GM12878 (cell line): ENCODE data around the gene CRBN. TPM values are rescaled to one million over a fixed set of nuclear protein-coding genes. Genes with fewer than 3 reads are reported as not detected.

ENCODE experiments used
- BACH1 ChIP-seq: fragments of 450-650 bp; IDR thresholded peaks from 2 replicates; pipeline ENCODE4 v1.6.1; 2017; ENCODE audit warnings: mild to moderate bottlenecking, borderline replicate concordance
- CREB1 ChIP-seq: IDR thresholded peaks from 2 replicates; pipeline ENCODE4 v1.6.1; 2012; ENCODE audit warnings: low read depth, mild to moderate bottlenecking, inconsistent platforms
- CTCF ChIP-seq, 3 experiments: IDR thresholded peaks in 2 of 3; conservative IDR thresholded peaks in 1 of 3; 2 replicates each; pipeline ENCODE4 v1.5.1; 2011; ENCODE audit warnings: low read depth in 3 of 3, low read length in 3 of 3, mild to moderate bottlenecking in 3 of 3, control low read depth in 2 of 3, moderate library complexity in 2 of 3, inconsistent platforms in 1 of 3, mixed read lengths in 1 of 3; ENCODE audit not compliant: control insufficient read depth in 2 of 3, insufficient read depth in 1 of 3; ENCODE audit errors: extremely low read depth in 1 of 3
- FOS ChIP-seq: IDR thresholded peaks from 3 replicates; pipeline ENCODE4 v1.6.1; 2011; ENCODE audit warnings: borderline replicate concordance; ENCODE audit not compliant: insufficient read length; ENCODE audit errors: extremely low read depth
- GABPA ChIP-seq: IDR thresholded peaks from 2 replicates; pipeline ENCODE4 v1.6.1; 2014; ENCODE audit warnings: antibody characterized with exemption, low read depth, mild to moderate bottlenecking, inconsistent platforms
- MAX ChIP-seq: IDR thresholded peaks from 2 replicates; pipeline ENCODE4 v1.6.1; 2012; ENCODE audit warnings: low read depth, low read length, improper control_type of control experiment
- POLR2AphosphoS5 ChIP-seq: IDR thresholded peaks from 2 replicates; pipeline ENCODE4 v1.6.1; 2011; ENCODE audit warnings: mild to moderate bottlenecking, low read length, inconsistent platforms
- SMC3 ChIP-seq: IDR thresholded peaks from 2 replicates; pipeline ENCODE4 v1.6.1; 2011; ENCODE audit warnings: low read length, improper control_type of control experiment, borderline replicate concordance
- SPI1 ChIP-seq: IDR thresholded peaks from 2 replicates; pipeline ENCODE4 v1.6.1; 2011; ENCODE audit warnings: low read depth, mild to moderate bottlenecking, low read length, moderate library complexity, borderline replicate concordance; ENCODE audit not compliant: insufficient read depth
- SUZ12 ChIP-seq: fragments of 200-600 bp; sonication (generic); IDR thresholded peaks from one replicate; pipeline ENCODE4 v1.6.1; 2018; ENCODE audit warnings: antibody characterized with exemption, mild to moderate bottlenecking; ENCODE audit not compliant: unreplicated experiment
- YY1 ChIP-seq: IDR thresholded peaks from 2 replicates; pipeline ENCODE4 v1.6.1; 2011; ENCODE audit warnings: low read depth, mild to moderate bottlenecking, low read length
- ZBTB40 ChIP-seq: fragments of 450-650 bp; IDR thresholded peaks from 2 replicates; pipeline ENCODE4 v1.6.1; 2016; ENCODE audit warnings: mild to moderate bottlenecking, moderate library complexity, borderline replicate concordance
- ZNF24 ChIP-seq: fragments of 450-650 bp; IDR thresholded peaks from 2 replicates; pipeline ENCODE4 v1.6.1; 2017; ENCODE audit warnings: antibody characterized with exemption, mild to moderate bottlenecking
- ZNF274 ChIP-seq: IDR thresholded peaks from one replicate; pipeline ENCODE4 v1.8.0; 2011; ENCODE audit not compliant: insufficient read length, insufficient read depth
- ZNF384 ChIP-seq: IDR thresholded peaks from 2 replicates; pipeline ENCODE4 v1.6.1; 2012; ENCODE audit warnings: low read depth, mild to moderate bottlenecking, low read length, improper control_type of control experiment, borderline replicate concordance
- ZNF622 ChIP-seq: fragments of 450-650 bp; IDR thresholded peaks from 2 replicates; pipeline ENCODE4 v1.6.1; 2017; ENCODE audit warnings: mild to moderate bottlenecking, inconsistent platforms
- polyA plus RNA-seq, 11 experiments: library from polyadenylated mRNA; depleted of rRNA in 4 of 11; unstranded in 6 of 11; stranded (reverse) in 5 of 11; fragments of >200 nt; fragmentation: Nextera tagmentation in 4 of 11; fragmentation: Illumina TruSeq in 1 of 11; extraction: Ambion mirVana in 4 of 11; extraction: Trizol in 1 of 11; gene quantifications; 1 replicate in 1 of 11; 2 replicates in 10 of 11; pipeline versions ENCODE4 v1.2.1 to v1.2.3, GENCODE V29; 2011 to 2016; ENCODE audit warnings: inconsistent platforms in 2 of 11, missing spikeins in 2 of 11, low read depth in 1 of 11
- total RNA-seq, 4 experiments: library from RNA; depleted of rRNA in 3 of 4; stranded (reverse); fragments of >200 nt in 3 of 4; fragmentation: Illumina TruSeq in 1 of 4; extraction: Trizol in 1 of 4; gene quantifications; 2 replicates each; pipeline versions ENCODE4 v1.2.1 to v1.2.3, GENCODE V29; 2013 to 2021
- TF ChIP-seq, protein P1 (sequence below): IDR thresholded peaks from 2 replicates; pipeline ENCODE4 v1.6.1; 2011; ENCODE audit warnings: low read depth, low read length, improper control_type of control experiment, borderline replicate concordance
- TF ChIP-seq, protein P2 (sequence below): fragments of 450-650 bp; IDR thresholded peaks from 2 replicates; pipeline ENCODE4 v1.6.1; 2018; ENCODE audit warnings: borderline replicate concordance, mild to moderate bottlenecking; ENCODE audit not compliant: partially characterized antibody

The CRBN gene
- total and polyA plus RNA-seq, 10 of the 15 experiments (the other 5 are each of a cell fraction or from before 2014, with no cell fraction given) = 21.7 to 115 (median 35.8) TPM

- no peak for TF ChIP-seq CTCF (IDR thresholded peaks at IDR 0.05 in 2 of 3, conservative IDR thresholded peaks at IDR 0.05 in 1 of 3; ENCODE audit: control insufficient read depth in 2 of 3, extremely low read depth in 1 of 3, insufficient read depth in 1 of 3, low read depth in 3 of 3, low read length in 3 of 3)
- no peak for TF ChIP-seq SUZ12
- TF ChIP-seq, protein P1, sequence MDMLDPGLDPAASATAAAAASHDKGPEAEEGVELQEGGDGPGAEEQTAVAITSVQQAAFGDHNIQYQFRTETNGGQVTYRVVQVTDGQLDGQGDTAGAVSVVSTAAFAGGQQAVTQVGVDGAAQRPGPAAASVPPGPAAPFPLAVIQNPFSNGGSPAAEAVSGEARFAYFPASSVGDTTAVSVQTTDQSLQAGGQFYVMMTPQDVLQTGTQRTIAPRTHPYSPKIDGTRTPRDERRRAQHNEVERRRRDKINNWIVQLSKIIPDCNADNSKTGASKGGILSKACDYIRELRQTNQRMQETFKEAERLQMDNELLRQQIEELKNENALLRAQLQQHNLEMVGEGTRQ = peak; percentile 5; the same call in 1 of the 2 replicates
- TF ChIP-seq CREB1 = peak; percentile 94
- peak; percentile 73 for TF ChIP-seq BACH1
- no peak for TF ChIP-seq FOS
- TF ChIP-seq ZNF622 = no peak
- peak; percentile 65; the same call in 1 of the 2 replicates for TF ChIP-seq SPI1
- TF ChIP-seq YY1 = peak; percentile 73
- TF ChIP-seq SMC3 = no peak; the same call in 1 of the 2 replicates
- TF ChIP-seq, protein P2, sequence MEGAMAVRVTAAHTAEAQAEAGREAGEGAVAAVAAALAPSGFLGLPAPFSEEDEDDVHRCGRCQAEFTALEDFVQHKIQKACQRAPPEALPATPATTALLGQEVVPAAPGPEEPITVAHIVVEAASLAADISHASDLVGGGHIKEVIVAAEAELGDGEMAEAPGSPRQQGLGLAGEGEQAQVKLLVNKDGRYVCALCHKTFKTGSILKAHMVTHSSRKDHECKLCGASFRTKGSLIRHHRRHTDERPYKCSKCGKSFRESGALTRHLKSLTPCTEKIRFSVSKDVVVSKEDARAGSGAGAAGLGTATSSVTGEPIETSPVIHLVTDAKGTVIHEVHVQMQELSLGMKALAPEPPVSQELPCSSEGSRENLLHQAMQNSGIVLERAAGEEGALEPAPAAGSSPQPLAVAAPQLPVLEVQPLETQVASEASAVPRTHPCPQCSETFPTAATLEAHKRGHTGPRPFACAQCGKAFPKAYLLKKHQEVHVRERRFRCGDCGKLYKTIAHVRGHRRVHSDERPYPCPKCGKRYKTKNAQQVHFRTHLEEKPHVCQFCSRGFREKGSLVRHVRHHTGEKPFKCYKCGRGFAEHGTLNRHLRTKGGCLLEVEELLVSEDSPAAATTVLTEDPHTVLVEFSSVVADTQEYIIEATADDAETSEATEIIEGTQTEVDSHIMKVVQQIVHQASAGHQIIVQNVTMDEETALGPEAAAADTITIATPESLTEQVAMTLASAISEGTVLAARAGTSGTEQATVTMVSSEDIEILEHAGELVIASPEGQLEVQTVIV = peak; percentile 88
- no peak for TF ChIP-seq ZNF384
- no peak for TF ChIP-seq ZNF274
- peak; percentile 96 for TF ChIP-seq POLR2AphosphoS5
- peak; percentile 45 for TF ChIP-seq ZBTB40
- TF ChIP-seq MAX = peak; percentile 69; the same call in 1 of the 2 replicates
- TF ChIP-seq ZNF24 = no peak
- peak; percentile 46; the same call in 1 of the 2 replicates for TF ChIP-seq GABPA
Measured at GRCh38 chr3:3126477-3127431, 52.7 kb downstream of the CRBN start, which contains the start of gene TRNT1 (continued).
